SH-SY5Y (cell line): Measurements from ENCODE around the gene KIF3A.

ENCODE experiments used
- GATA2 ChIP-seq: IDR thresholded peaks from 2 replicates; pipeline ENCODE4 v1.6.1; 2011; ENCODE audit warnings: mild to moderate bottlenecking, low read depth, low read length
- GATA3 ChIP-seq: IDR thresholded peaks from 2 replicates; pipeline ENCODE4 v1.6.1; 2011; ENCODE audit warnings: low read depth, mild to moderate bottlenecking, low read length, moderate library complexity

DNA sequence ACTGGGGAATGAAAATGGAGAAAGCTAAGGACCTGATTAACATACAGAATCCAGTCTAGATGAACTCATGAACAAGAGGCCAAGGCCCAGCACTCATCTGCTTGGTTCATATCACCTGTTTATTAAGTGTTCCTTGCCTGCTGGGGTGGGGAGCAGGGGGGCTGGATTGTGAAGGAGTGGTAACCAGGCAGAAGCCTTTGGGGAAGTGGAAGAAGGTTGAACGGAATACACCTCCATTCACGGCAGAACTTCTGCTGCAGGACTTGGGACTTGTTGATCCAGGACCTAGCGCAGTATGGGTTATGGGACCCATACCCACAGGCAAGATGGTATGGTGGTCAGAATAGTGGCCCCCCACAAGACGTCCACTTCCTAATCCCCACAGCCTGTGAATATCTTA, 48.5 kb upstream of the KIF3A start:
- TF ChIP-seq GATA2 (no peak), GATA3 (no peak)
